ENCODE data around the gene HAUS5. TPM values are rescaled to one million over a fixed set of nuclear protein-coding genes. Genes with fewer than 3 reads are reported as not detected.

Gene HAUS5
- total RNA-seq, 1 experiment from 2014 or later: 32.9 TPM

GRCh38 chr19:35666251-35666913 lies 53.8 kb downstream of the HAUS5 start, which contains the start of gene UPK1A:
Gene UPK1A, plus strand, starts transcription at chr19:35666517. Its CDS starts 296 bp downstream, at chr19:35666813.
- no peak within 1 kb of the TSS for H4K5ac ChIP-seq (ENCODE audit: insufficient read length, low read depth, low read length)
- no peak within 1 kb of the TSS for H3K18ac ChIP-seq (ENCODE audit: insufficient read length, low read depth, low read length)
- H3K79me2 ChIP-seq (ENCODE audit: insufficient read depth, low read length): no peaks in the 10 kb centered on the region
- DNase-seq: no peak
- no peak within 1 kb of the TSS for H3K4me2 ChIP-seq (ENCODE audit: insufficient read depth, insufficient read length, low read length)
- no peaks in the 10 kb centered on the region for H3K23me2 ChIP-seq (ENCODE audit: insufficient read length, low read depth, low read length, poor library complexity, severe bottlenecking)
- H4K8ac ChIP-seq (replicated peaks; ENCODE audit: insufficient read length, low read depth, low read length): no peak within 1 kb of the TSS
- H3K14ac ChIP-seq (ENCODE audit: insufficient read depth, low read length): no peak within 1 kb of the TSS
- no peak within 1 kb of the TSS for H3K23ac ChIP-seq (ENCODE audit: insufficient read length, low read depth, low read length)
- H3K9ac ChIP-seq (ENCODE audit: extremely low read depth, insufficient read length, low read length): no peak within 1 kb of the TSS
- no peaks in the 10 kb centered on the region for H3K79me1 ChIP-seq (ENCODE audit: insufficient read depth, low read depth, low read length, poor library complexity, severe bottlenecking)
- no peak within 1 kb of the TSS for H3K56ac ChIP-seq (ENCODE audit: insufficient read length, low read depth, low read length)
- no peak within 1 kb of the TSS for H2BK20ac ChIP-seq (ENCODE audit: low read depth, low read length, poor library complexity, severe bottlenecking)
- no peak within 1 kb of the TSS for H4K91ac ChIP-seq (ENCODE audit: insufficient read length, low read depth, low read length)
- no peaks in the 10 kb centered on the region for H3K27me3 ChIP-seq (ENCODE audit: insufficient read depth, low read length)
- no peak within 1 kb of the TSS for H2BK120ac ChIP-seq (ENCODE audit: low read depth, low read length, poor library complexity, severe bottlenecking)
- no peaks in the 10 kb centered on the region for H3K9me3 ChIP-seq (ENCODE audit: control insufficient read depth, low read depth, low read length)
- Mint-ChIP-seq H3K4me3 (no peak within 1 kb of the TSS), H3K9me3 (no peaks in the 10 kb centered on the region), H3K27ac (peak within 1 kb of the TSS in 1 of 3 experiments; percentile 47; a peak in 1 of 7 replicates), H3K36me3 (ENCODE audit: insufficient read depth in 1 of 3, low read depth in 3 of 3) (peaks cover 10 to 29% (median 21%) of the 10 kb centered on the region in 3 experiments), H3K27me3 (ENCODE audit: low read depth) (peaks cover 14% of the 10 kb centered on the region), H3K4me1 (peaks cover 4% of the 10 kb centered on the region in 2 experiments; a peak in 2 of 4 replicates)
- WGBS (ENCODE audit: extremely low coverage, insufficient read length, low lambda C conversion rate): no CpG with 5 or more reads among the region's 16 CpGs
- H3K27ac ChIP-seq (ENCODE audit: insufficient read length, low read depth, low read length): no peak within 1 kb of the TSS
- H3T11ph ChIP-seq (ENCODE audit: low read length): no peak within 1 kb of the TSS
- no peaks in the 10 kb centered on the region for H4K20me1 ChIP-seq (ENCODE audit: control insufficient read depth, insufficient read depth, insufficient read length)
- no peak within 1 kb of the TSS for H2BK12ac ChIP-seq (ENCODE audit: insufficient read length, low read depth, low read length)
- no peak within 1 kb of the TSS for H2AFZ ChIP-seq (ENCODE audit: low read length)
- no peak within 1 kb of the TSS for H2BK5ac ChIP-seq (ENCODE audit: insufficient read length, low read length)
- H3K4ac ChIP-seq (ENCODE audit: low read depth, low read length): no peak within 1 kb of the TSS
- TF ChIP-seq CTCF (conservative IDR thresholded peaks at IDR 0.05): no peak
- H2AK5ac ChIP-seq (ENCODE audit: insufficient read length, low read length): no peak within 1 kb of the TSS
- no peaks in the 10 kb centered on the region for H3K4me1 ChIP-seq (ENCODE audit: insufficient read depth, low read length)
- no peak within 1 kb of the TSS for H2BK15ac ChIP-seq (ENCODE audit: low read depth, low read length)

Data from H9 (cell line).